Urothelium cell line (cell line): Measurements from ENCODE around the gene NDUFS8.

Experiments
- DNase-seq: peaks from one replicate; pipeline ENCODE4 v3.0.0; 2011; ENCODE audit warnings: low spot score, mixed read lengths
- FAIRE-seq: peaks from 2 replicates; lab custom pipeline; 2011; peaks lifted over from hg19 to GRCh38; lab: Jason Lieb, UNC

The NDUFS8 gene

GRCh38 chr11:68035266-68035876 lies 4.9 kb downstream of the NDUFS8 start:
- DNase-seq (no peak), FAIRE-seq (no peak)

DNA sequence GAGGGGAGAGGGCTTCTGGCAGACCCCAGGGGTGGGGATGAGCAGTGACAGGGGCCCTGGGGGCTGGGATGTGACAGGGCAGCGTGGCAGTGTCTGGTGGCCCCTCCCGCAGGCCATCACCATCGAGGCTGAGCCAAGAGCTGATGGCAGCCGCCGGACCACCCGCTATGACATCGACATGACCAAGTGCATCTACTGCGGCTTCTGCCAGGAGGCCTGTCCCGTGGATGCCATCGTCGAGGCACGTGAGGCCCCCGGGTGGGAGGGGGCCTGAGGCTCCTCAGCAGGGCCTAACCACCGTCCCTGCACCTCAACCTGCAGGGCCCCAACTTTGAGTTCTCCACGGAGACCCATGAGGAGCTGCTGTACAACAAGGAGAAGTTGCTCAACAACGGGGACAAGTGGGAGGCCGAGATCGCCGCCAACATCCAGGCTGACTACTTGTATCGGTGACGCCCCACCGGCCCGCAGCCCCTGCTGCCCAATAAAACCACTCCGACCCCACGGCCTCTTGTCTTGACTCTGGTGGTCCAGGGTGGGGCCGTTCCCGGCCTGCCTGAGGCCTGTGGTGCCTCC lies 5.7 kb downstream of the NDUFS8 start:
- DNase-seq (no peak), FAIRE-seq (no peak)

GRCh38 chr11:68036717-68037239 lies 6.3 kb downstream of the NDUFS8 start:
- FAIRE-seq (no peak), DNase-seq (no peak)

DNA sequence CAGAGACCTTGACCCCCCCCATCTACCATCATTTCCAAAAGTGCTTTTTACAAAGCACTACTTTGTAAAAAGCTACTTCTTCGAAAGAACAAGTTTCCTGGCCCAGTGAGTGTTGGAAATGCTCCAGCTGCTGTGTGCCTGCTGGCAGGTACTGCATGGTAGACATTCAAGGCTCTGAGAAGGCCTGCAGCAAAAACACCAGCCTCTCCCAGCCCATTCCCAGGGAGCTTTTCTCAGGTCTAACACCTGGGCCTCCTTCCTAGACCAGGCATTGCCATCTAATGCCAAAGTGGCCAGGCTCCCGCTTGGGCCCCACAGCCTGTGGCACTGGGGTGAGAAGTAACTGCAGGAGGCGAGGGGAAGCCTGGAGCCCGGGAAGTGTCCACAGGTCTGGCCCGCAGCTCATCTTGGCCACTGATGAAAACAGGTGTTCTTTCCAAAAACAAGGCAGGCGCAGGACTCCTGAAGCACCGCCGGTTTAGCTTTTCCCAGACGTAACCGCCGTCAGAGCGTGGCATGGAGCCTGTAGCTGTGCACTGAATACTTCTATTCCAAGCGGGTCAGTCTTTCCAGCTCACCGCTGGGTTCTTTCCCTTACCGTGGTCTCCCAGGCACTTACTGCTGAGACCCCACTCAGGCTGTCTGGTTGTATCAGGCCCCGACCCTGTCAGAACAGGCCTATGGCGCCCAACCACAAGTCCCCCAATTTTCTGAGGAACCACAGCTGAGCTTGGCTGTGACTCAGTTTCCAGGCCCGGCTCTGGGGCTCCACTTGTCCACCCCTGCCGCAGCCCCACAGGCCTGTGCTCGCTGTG lies 7.1 kb downstream of the NDUFS8 start:
- DNase-seq (no peak), FAIRE-seq (no peak)

- FAIRE-seq (no peak), DNase-seq (no peak)
Measured at GRCh38 chr11:68038226-68038717, 7.8 kb downstream of the NDUFS8 start.

DNA sequence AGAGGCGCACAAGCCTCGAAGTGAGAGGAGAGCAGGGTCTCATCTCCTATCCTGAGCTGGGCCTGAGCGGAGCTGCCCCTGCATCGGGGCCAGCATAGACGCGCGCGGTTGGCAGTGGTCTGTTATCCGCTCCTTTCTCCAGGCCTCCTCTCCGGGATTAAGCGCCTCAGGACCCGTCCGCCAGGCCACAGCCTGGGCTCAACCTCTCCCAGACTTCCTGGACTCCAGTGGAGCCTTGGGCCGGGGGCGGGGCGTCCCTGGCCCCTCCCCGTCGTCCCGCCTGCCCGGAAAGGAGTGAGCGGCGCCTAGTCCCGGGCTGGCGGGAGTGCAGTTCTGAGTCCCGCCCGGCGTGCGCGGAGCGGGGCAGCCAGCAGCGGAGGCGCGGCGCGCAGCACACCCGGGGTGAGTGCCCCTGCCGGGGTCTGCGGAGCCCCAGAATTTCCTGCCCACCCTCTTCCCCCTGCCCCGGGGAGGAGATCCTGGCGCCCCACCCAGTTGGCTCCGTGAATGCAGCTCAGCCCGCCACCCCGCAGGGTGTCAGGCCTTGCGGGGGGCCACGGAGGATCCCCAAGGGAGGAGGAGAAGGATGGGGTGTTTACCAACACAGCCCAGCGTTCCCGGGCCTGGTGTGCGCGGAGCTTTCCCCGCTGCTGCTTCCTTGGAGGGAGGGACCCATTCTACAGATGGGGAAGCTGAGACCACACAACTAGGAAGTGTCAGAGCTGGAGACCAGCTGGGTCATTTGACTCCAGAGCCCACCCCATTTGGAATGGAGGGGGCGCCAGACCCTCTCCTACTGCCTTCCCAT lies 8.4 kb downstream of the NDUFS8 start, which contains the start of gene TCIRG1:
Gene TCIRG1, plus strand, starts transcription at position 308 of the 808 bp plus-strand sequence. CDS start 2,247 bp downstream, outside the sequence.
- DNase-seq (peak; percentile 93), FAIRE-seq (no peak)

GRCh38 chr11:68039526-68040086 lies 9.1 kb downstream of the NDUFS8 start:
- FAIRE-seq (no peak), DNase-seq (no peak)

DNA sequence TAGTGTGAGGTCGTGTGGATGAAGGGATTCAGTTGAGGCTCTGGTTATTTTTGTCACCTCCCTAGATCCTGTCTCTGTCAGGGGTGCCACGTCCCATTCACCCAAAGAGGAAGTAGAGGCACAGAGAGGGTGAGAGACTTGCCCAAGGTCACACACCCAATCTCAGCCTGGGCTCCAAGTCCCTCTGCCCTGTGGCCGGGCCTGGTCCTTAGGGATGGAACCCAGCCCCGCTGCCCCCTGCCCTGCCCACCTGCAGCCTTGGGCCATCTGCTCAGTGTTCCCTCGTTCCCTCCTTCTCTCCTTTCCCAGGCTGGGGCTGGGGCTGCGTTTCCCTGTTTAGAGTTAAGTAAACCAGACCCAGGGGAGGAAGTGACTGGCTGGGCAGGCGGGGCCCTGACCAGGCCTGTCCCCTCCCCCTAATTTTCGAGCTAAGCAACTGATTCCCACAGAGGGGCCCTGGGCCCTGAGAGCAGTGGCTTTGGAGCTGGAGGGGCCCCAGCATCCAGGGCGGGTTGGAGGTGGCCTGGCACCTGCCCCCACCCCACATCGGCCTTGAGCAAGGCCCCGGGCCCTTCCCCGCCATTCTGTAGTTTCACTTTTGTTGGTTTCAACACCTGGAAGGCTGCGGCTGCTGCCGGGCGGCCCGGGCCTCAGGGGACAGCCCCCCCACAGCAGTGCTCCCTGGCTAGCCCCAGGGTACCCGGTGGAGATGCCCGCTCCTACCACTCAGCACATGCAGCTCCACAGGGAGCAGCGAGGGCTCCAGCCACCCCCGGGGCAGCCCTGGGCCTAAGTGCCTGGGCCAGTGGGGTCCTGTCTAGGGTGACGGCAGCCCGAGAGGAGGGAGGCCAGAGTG lies 9.8 kb downstream of the NDUFS8 start:
- peak; percentile 62 for DNase-seq
- FAIRE-seq: no peak

GRCh38 chr11:68040957-68041591 lies 10.6 kb downstream of the NDUFS8 start:
- DNase-seq: no peak
- FAIRE-seq: no peak

DNA sequence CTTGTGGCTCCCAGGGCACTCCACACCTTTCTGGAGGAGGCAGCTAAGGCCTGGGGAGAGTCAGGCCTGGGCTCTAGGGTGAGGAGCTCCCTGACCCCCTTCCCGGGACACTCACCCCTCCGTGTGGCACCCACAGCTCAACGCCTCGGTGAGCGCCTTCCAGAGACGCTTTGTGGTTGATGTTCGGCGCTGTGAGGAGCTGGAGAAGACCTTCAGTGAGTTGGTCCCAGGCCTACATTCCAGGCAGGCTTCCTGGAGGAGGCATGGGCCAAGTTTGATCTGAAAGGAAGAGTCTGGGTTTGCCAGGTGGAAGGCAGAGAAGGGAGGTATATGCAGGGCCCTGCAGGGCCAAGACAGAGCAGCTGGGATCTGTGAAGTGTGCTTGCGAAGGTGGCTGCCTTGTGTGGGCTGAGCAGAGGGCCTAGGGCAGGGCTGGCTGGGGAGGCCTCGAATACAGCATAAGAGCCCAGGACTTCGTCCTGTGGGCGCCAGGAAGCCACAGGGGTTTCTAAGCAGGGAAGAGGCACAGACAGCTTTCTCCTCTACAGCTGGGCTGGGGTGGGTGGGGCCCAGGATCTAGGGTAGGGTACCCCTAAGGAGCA lies 11.2 kb downstream of the NDUFS8 start:
- DNase-seq (no peak), FAIRE-seq (no peak)

GRCh38 chr11:68042219-68043028 lies 11.9 kb downstream of the NDUFS8 start:
- no peak for FAIRE-seq
- no peak for DNase-seq

DNA sequence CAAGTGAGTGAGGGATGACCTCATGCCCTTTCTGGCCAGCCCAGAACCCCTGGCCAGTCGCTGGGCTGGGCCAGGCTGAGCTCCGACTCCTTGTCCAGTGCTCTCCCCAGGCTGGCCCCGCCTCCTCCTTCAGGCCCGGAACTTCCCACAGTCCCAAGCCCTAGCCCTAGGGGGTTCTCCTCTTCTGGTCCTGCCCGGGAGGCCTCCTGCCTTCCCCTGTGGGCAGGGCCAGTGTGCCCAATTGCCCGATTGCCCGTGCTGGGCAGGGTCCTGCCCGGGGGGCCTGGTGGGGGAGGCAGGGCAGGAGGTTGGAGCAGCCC lies 12.5 kb downstream of the NDUFS8 start:
- no peak for DNase-seq
- no peak for FAIRE-seq

GRCh38 chr11:68043349-68044144 lies 13.1 kb downstream of the NDUFS8 start:
- no peak for FAIRE-seq
- no peak for DNase-seq

GRCh38 chr11:68044145-68044813 lies 13.8 kb downstream of the NDUFS8 start:
- no peak for DNase-seq
- no peak for FAIRE-seq

GRCh38 chr11:68044898-68045351 lies 14.4 kb downstream of the NDUFS8 start:
- DNase-seq: no peak
- no peak for FAIRE-seq
